ENCODE measurements around the gene USP48. TPM values are rescaled to one million over a fixed set of nuclear protein-coding genes. Genes with fewer than 3 reads are reported as not detected.
A peak's percentile ranks its signal among the peaks of the same experiment; 100 is the strongest.

USP48 gene
- total RNA-seq, 1 donor from 2014 or later, result 55.3 TPM

DNA sequence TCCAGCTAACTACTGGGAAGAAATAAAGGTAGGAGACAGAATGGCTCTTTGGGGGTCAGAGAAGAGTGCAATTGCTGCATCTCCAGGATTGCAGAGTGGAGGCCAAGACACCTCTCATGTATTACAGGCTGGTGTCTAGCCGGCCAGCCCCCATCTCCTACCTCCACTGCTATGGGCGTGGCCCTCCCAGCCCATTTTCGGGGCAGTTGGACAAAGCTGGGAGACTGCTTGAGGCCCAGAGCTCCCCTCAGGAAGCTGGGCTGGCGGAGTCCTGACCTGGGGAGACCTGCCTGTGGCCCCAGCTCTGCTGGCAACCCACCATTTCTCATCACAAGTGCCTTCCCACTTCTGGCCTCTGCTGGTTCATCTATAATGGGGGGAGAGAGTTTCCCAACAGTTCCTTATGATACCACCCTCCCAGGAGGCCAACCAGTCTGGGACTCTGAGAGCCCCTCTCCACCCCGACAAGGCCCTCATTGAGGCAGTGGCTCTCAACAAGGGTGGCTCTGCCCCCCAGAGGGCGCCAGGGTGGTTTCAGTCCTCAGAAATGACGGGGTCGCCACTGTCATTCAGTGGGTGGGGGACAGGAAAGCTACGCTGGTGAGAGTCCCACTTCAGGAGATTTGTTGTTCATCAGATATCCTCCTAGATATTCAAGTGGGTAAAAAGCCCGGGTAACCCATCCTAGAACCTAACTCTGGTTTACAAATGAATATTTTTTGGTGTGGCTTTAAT, 125.3 kb downstream of the USP48 start:
- Histone ChIP-seq H3K9ac (ENCODE audit: low read depth in 1 of 3, low read length in 3 of 3) (no peak overlapping the region), H3K36me3 (ENCODE audit: control insufficient read depth in 3 of 3, insufficient read depth in 3 of 3, low read length in 3 of 3) (no peaks in the 10 kb centered on the region), H3K4me3 (ENCODE audit: low read length in 3 of 3) (no peak overlapping the region), H3K27me3 (ENCODE audit: control insufficient read depth in 3 of 3, insufficient read depth in 3 of 3, low read length in 3 of 3) (peaks cover 18 to 29% (median 25%) of the 10 kb centered on the region in 3 donors), H3K9me3 (ENCODE audit: control insufficient read depth in 3 of 3, low read length in 3 of 3) (no peaks in the 10 kb centered on the region), H3K4me1 (ENCODE audit: control insufficient read depth in 3 of 3, insufficient read depth in 3 of 3, low read length in 3 of 3) (peaks cover 0 to 4% (median 2%) of the 10 kb centered on the region in 3 donors), H3K27ac (ENCODE audit: low read depth, low read length) (no peak overlapping the region)

DNA sequence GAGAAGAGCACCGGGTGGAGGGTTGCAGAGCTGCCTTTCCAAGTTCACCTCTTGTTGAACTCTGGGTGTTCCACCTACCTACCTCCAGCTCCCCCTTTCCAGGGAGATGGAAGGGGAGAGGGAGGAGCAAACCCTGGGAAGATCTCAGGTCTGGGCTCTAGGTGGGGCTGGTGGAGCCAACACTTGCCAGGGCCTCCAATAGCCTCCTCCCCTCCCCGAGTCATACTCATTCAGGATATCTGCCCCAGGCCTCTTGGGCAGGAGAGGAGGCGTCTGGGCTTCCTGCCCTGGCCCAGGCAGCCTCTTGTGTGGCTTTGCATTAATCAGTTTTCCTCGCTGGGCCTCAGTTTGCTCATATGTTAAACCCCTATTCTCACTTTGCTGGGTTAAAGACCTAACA, 127.2 kb downstream of the USP48 start:
- no peaks in the 10 kb centered on the region for H3K36me3 ChIP-seq (ENCODE audit: control insufficient read depth in 3 of 3, insufficient read depth in 3 of 3, low read length in 3 of 3)
- H3K27ac ChIP-seq (ENCODE audit: low read depth, low read length), result no peak overlapping the region
- H3K9ac ChIP-seq (ENCODE audit: low read depth in 1 of 3, low read length in 3 of 3), result no peak overlapping the region
- H3K27me3 ChIP-seq (ENCODE audit: control insufficient read depth in 3 of 3, insufficient read depth in 3 of 3, low read length in 3 of 3), result peaks cover 27 to 35% (median 27%) of the 10 kb centered on the region in 3 donors
- H3K4me1 ChIP-seq (ENCODE audit: control insufficient read depth in 3 of 3, insufficient read depth in 3 of 3, low read length in 3 of 3), result peaks cover 2 to 11% (median 7%) of the 10 kb centered on the region in 3 donors
- no peaks in the 10 kb centered on the region for H3K9me3 ChIP-seq (ENCODE audit: control insufficient read depth in 3 of 3, low read length in 3 of 3)
- no peak overlapping the region for H3K4me3 ChIP-seq (ENCODE audit: low read length in 3 of 3)

DNA sequence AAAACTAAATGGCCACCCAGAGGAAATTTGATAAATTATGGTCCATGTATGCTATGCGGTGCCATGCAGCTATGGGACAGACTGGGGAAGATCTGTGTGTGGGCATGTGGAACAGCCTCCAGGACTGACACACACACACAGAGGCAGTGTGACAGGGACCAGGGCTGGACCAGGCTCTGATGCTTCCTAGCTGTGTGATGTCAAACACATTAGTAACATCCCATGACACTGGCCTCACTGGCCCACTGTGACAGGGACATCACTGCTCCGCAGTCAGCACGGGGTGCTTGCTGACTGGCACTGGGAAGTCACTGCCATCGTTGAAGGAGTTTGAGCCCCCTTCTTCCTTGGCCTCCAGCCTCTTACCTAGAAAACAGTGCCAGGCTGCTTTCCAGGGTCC, 127.7 kb downstream of the USP48 start:
- Histone ChIP-seq H3K9me3 (ENCODE audit: control insufficient read depth in 3 of 3, low read length in 3 of 3) (no peaks in the 10 kb centered on the region), H3K4me1 (ENCODE audit: control insufficient read depth in 3 of 3, insufficient read depth in 3 of 3, low read length in 3 of 3) (peaks cover 2 to 12% (median 7%) of the 10 kb centered on the region in 3 donors), H3K36me3 (ENCODE audit: control insufficient read depth in 3 of 3, insufficient read depth in 3 of 3, low read length in 3 of 3) (no peaks in the 10 kb centered on the region), H3K9ac (ENCODE audit: low read depth in 1 of 3, low read length in 3 of 3) (no peak overlapping the region), H3K27me3 (ENCODE audit: control insufficient read depth in 3 of 3, insufficient read depth in 3 of 3, low read length in 3 of 3) (peaks cover 28 to 35% (median 32%) of the 10 kb centered on the region in 3 donors), H3K27ac (ENCODE audit: low read depth, low read length) (no peak overlapping the region), H3K4me3 (ENCODE audit: low read length in 3 of 3) (no peak overlapping the region)

DNA sequence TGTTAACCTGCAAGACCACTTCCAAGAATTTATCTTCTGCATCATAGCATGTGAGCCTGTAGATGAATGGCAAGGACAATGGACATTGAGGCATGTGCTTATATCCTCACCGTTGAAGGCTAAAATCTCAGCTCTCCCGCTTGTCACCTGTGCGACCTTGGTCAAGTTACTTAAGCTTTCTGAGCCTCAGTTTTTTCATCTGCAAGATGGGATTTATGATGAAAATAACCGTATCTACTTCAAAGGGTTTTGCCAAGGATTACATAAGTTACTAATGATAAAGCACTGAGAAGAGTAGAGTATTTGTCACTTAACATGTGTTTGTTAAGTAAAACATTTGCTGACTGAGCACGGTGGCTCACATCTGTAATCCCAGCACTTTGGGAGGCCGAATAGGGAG, 128.7 kb downstream of the USP48 start:
- Histone ChIP-seq H3K36me3 (ENCODE audit: control insufficient read depth in 3 of 3, insufficient read depth in 3 of 3, low read length in 3 of 3) (no peaks in the 10 kb centered on the region), H3K4me3 (ENCODE audit: low read length in 3 of 3) (no peak overlapping the region), H3K4me1 (ENCODE audit: control insufficient read depth in 3 of 3, insufficient read depth in 3 of 3, low read length in 3 of 3) (peaks cover 0 to 9% (median 7%) of the 10 kb centered on the region in 3 donors), H3K9ac (ENCODE audit: low read depth in 1 of 3, low read length in 3 of 3) (no peak overlapping the region), H3K27me3 (ENCODE audit: control insufficient read depth in 3 of 3, insufficient read depth in 3 of 3, low read length in 3 of 3) (peaks cover 24 to 40% (median 33%) of the 10 kb centered on the region in 3 donors), H3K27ac (ENCODE audit: low read depth, low read length) (no peak overlapping the region), H3K9me3 (ENCODE audit: control insufficient read depth in 3 of 3, low read length in 3 of 3) (no peaks in the 10 kb centered on the region)

DNA sequence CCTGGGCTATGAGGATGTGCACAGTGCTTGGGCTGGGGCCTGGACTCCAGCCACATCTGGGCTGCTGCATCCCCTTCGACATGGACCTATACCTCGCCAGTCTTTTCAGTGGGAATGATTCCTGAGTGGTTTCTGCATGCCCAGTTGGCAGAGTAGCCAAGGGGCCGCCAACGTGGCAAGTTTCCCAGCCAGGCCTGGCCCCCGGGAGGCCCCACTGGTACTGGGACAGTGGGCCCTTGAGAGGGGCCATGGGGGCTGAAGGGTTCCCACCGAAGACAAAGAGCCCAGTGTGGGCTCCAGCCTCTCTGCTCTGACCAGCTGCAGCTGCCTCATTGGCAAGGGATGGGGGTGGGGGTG, 129.2 kb downstream of the USP48 start:
- no peaks in the 10 kb centered on the region for H3K36me3 ChIP-seq (ENCODE audit: control insufficient read depth in 3 of 3, insufficient read depth in 3 of 3, low read length in 3 of 3)
- H3K4me1 ChIP-seq (ENCODE audit: control insufficient read depth in 3 of 3, insufficient read depth in 3 of 3, low read length in 3 of 3), result peaks cover 0 to 9% (median 7%) of the 10 kb centered on the region in 3 donors
- no peak overlapping the region for H3K27ac ChIP-seq (ENCODE audit: low read depth, low read length)
- peaks cover 29 to 44% (median 36%) of the 10 kb centered on the region in 3 donors for H3K27me3 ChIP-seq (ENCODE audit: control insufficient read depth in 3 of 3, insufficient read depth in 3 of 3, low read length in 3 of 3)
- no peaks in the 10 kb centered on the region for H3K9me3 ChIP-seq (ENCODE audit: control insufficient read depth in 3 of 3, low read length in 3 of 3)
- H3K4me3 ChIP-seq (ENCODE audit: low read length in 3 of 3), result no peak overlapping the region
- H3K9ac ChIP-seq (ENCODE audit: low read depth in 1 of 3, low read length in 3 of 3), result no peak overlapping the region

DNA sequence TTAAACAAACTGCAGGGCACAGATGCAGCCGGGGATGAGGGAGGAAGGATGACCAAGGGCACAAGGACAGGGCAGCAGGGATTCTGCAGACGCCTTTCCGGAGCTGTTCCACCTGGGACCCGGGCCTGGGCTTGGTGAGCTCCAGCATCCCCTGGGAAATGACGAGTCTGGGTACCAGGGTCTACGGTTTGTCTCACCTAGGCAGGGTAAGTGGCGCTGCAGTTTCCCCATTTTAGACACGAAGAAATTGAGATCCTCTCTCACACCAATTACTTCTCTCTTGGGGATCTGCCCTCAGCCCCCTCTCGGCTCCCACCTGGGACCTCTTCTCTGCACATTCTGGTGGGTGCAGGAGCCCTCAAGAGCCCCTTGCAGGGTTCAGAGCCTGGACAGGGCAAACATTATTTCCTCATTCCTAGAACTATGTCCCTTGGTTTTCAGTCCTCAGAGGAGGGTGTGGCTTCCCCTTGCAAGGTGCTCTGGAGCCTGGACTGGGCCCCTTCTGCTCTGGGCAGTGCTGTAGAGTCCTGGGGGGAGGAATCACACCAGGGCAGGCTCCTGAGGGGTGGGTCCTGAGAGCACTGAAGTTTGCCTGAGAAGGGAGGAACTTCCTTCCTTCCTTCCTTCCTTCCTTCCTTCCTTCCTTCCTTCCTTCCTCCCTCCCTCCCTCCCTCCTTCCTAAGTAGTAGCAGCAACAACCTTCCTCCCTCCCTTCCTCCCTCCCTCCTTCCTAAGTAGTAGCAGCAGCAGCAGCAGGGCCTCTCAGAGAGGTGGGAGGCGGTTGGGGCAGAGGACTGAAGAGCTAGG, 129.8 kb downstream of the USP48 start:
- Histone ChIP-seq H3K36me3 (ENCODE audit: control insufficient read depth in 3 of 3, insufficient read depth in 3 of 3, low read length in 3 of 3) (no peaks in the 10 kb centered on the region), H3K27ac (ENCODE audit: low read depth, low read length) (no peak overlapping the region), H3K9ac (ENCODE audit: low read depth in 1 of 3, low read length in 3 of 3) (no peak overlapping the region), H3K9me3 (ENCODE audit: control insufficient read depth in 3 of 3, low read length in 3 of 3) (no peaks in the 10 kb centered on the region), H3K27me3 (ENCODE audit: control insufficient read depth in 3 of 3, insufficient read depth in 3 of 3, low read length in 3 of 3) (peaks cover 32 to 50% (median 41%) of the 10 kb centered on the region in 3 donors), H3K4me1 (ENCODE audit: control insufficient read depth in 3 of 3, insufficient read depth in 3 of 3, low read length in 3 of 3) (peaks cover 0 to 9% (median 7%) of the 10 kb centered on the region in 3 donors), H3K4me3 (ENCODE audit: low read length in 3 of 3) (no peak overlapping the region)

DNA sequence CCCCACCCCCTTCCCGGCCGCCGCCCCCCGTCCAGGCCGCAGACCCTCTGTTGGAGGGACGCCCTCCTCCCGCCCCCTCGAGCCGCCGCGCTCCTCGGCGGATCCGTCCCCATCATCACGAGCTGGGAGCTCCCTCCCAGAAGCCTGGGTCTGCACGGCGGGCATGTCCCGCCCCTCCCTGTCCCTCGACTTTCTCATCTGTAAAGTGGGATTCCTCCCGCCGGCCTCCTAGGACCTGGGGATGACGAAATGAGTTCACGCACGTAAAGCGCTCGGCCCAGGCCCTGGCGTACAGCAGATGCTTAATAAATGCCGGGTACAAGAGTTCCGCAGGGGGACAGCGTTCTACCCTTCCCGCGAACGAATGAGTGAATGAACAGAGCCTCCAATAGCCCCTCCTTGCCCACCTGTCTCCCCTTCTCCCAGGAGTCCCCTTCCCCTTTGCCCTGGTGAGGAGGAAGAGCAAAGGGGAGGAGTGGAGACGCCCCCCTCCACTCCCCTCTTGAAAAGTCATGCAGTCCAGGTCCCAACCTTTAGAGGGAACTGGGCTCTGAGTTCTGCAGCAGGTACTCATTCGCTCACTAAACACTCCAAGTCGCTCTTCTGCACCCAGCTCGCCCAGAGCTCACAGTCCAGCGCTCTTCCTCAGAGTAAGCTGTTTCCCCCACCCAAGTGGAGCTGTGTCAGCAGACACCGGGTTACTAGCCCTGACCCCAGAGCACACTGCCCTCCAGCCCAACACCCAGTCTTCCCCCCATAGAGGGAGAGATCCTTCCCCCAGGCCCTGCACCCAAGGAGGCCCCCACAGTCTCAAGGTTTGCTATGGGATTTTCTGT, 130.6 kb downstream of the USP48 start:
- peaks cover 39 to 52% (median 50%) of the 10 kb centered on the region in 3 donors for H3K27me3 ChIP-seq (ENCODE audit: control insufficient read depth in 3 of 3, insufficient read depth in 3 of 3, low read length in 3 of 3)
- H3K27ac ChIP-seq (ENCODE audit: low read depth, low read length), result no peak overlapping the region
- H3K4me1 ChIP-seq (ENCODE audit: control insufficient read depth in 3 of 3, insufficient read depth in 3 of 3, low read length in 3 of 3), result peaks cover 0 to 9% (median 7%) of the 10 kb centered on the region in 3 donors
- no peak overlapping the region for H3K9ac ChIP-seq (ENCODE audit: low read depth in 1 of 3, low read length in 3 of 3)
- H3K4me3 ChIP-seq (ENCODE audit: low read length in 3 of 3), result no peak overlapping the region
- no peaks in the 10 kb centered on the region for H3K36me3 ChIP-seq (ENCODE audit: control insufficient read depth in 3 of 3, insufficient read depth in 3 of 3, low read length in 3 of 3)
- no peaks in the 10 kb centered on the region for H3K9me3 ChIP-seq (ENCODE audit: control insufficient read depth in 3 of 3, low read length in 3 of 3)

DNA sequence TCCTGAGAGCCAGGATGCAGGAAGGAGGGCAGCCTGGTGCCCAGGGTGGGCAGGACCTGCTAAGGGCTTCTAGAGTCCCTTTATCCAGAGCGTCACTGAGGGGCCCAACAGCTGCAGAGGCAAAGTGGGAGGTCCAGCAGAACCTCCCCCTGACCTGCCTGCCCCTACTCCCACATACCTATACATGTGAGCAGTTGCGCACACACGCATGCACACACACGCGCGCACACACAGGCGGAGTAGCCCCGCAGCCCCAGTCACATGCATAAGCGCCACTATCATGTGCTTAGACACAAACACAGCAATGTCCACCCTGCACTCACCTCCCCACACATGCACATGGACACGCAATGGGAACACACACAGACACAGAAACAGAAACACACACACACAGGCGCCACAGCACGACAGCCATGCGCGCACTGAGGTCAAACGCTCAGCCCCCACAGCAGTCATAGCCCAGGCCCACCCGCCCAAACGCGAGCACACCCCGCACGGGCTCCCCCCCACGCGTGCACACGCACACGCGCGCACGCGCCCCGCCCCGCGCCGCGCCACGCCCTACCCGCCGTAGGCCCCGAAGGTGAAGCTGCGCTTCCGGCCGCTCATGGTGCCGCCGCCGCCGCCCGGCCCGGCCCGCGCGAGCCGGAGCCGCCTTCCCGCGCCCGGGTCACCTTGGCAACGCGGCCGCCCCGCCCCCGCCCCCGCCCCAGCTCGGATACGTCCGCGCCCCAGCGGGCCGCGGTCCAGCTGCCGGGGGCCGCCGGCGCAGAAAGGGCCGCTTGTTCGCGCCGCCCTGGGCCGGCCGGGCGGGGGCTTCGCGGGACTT, 131.5 kb downstream of the USP48 start:
- Histone ChIP-seq H3K27ac (ENCODE audit: low read depth, low read length) (no peak overlapping the region), H3K4me3 (ENCODE audit: low read length in 3 of 3) (peak overlapping the region; percentile 33 to 64 (median 64)), H3K9ac (ENCODE audit: low read depth in 1 of 3, low read length in 3 of 3) (no peak overlapping the region), H3K36me3 (ENCODE audit: control insufficient read depth in 3 of 3, insufficient read depth in 3 of 3, low read length in 3 of 3) (no peaks in the 10 kb centered on the region), H3K4me1 (ENCODE audit: control insufficient read depth in 3 of 3, insufficient read depth in 3 of 3, low read length in 3 of 3) (peaks cover 0 to 9% (median 7%) of the 10 kb centered on the region in 3 donors), H3K9me3 (ENCODE audit: control insufficient read depth in 3 of 3, low read length in 3 of 3) (no peaks in the 10 kb centered on the region), H3K27me3 (ENCODE audit: control insufficient read depth in 3 of 3, insufficient read depth in 3 of 3, low read length in 3 of 3) (peaks cover 45 to 54% (median 52%) of the 10 kb centered on the region in 3 donors)

DNA sequence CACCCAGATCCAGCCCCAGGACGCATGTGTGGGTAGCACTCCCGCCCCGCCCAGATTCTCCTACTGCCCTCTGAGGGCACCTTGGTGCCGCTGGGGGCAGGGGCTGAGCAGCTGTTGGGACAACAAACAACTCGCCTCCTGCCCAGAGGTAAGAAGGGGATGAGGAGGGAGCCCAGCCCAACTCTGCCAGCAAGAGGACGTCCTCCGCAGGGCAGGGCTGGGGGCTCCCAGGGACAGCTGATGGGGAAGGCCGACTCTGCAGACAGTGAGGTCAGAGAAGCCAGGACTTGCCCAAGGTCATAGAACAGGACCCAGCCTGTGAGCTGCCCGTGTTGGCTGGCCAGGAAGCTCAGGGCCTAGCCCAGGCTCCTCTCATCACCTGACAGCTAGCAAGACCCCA, 132.5 kb downstream of the USP48 start:
- H3K27ac ChIP-seq (ENCODE audit: low read depth, low read length), result no peak overlapping the region
- no peak overlapping the region for H3K9ac ChIP-seq (ENCODE audit: low read depth in 1 of 3, low read length in 3 of 3)
- peaks cover 54 to 62% (median 54%) of the 10 kb centered on the region in 3 donors for H3K27me3 ChIP-seq (ENCODE audit: control insufficient read depth in 3 of 3, insufficient read depth in 3 of 3, low read length in 3 of 3)
- no peak overlapping the region for H3K4me3 ChIP-seq (ENCODE audit: low read length in 3 of 3)
- no peaks in the 10 kb centered on the region for H3K9me3 ChIP-seq (ENCODE audit: control insufficient read depth in 3 of 3, low read length in 3 of 3)
- peaks cover 0 to 9% (median 7%) of the 10 kb centered on the region in 3 donors for H3K4me1 ChIP-seq (ENCODE audit: control insufficient read depth in 3 of 3, insufficient read depth in 3 of 3, low read length in 3 of 3)
- H3K36me3 ChIP-seq (ENCODE audit: control insufficient read depth in 3 of 3, insufficient read depth in 3 of 3, low read length in 3 of 3), result no peaks in the 10 kb centered on the region

Measured in skeletal muscle tissue (tissue), 4 donors.